Prostate gland (tissue), 2 donors: ENCODE measurements around the gene PTHLH. TPM values are rescaled to one million over a fixed set of nuclear protein-coding genes. Genes with fewer than 3 reads are reported as not detected.

Experiments used
- DNase-seq: peaks from one replicate; pipeline ENCODE4 v3.0.0-alpha.2; 2019; ENCODE audit warnings: low spot score
- H3K27ac ChIP-seq, 2 donors: fragments of 200-600 bp; sonication (generic); 2 replicates each; pipeline ENCODE4 v1.5.1; 2017 to 2019
- H3K27me3 ChIP-seq: fragments of 200-600 bp; sonication (generic); replicated peaks from 2 replicates; pipeline ENCODE4 v1.5.1; 2019; ENCODE audit not compliant: insufficient read depth
- H3K36me3 ChIP-seq, 2 donors: fragments of 200-600 bp; sonication (generic); 1 replicate in 1 of 2; 2 replicates in 1 of 2; pipeline versions ENCODE4 v1.5.1 to v1.8.1; 2017 to 2019
- H3K4me1 ChIP-seq: fragments of 200-600 bp; sonication (generic); replicated peaks from 2 replicates; pipeline ENCODE4 v1.5.1; 2019
- H3K4me3 ChIP-seq, 2 donors: fragments of 200-600 bp; sonication (generic); 2 replicates each; pipeline ENCODE4 v1.5.1; 2017 to 2019
- H3K9me3 ChIP-seq: fragments of 200-600 bp; sonication (generic); 2 replicates; pipeline ENCODE4 v1.5.1; 2017
- POLR2A ChIP-seq: fragments of 450-650 bp; IDR thresholded peaks from one replicate; pipeline ENCODE4 v1.6.1; 2016; ENCODE audit warnings: antibody characterized with exemption, mild to moderate bottlenecking
- POLR2AphosphoS5 ChIP-seq: sonication (generic); formaldehyde crosslinking; IDR thresholded peaks from one replicate; pipeline ENCODE4 v1.6.1; 2017; ENCODE audit warnings: antibody characterized with exemption
- WGBS: methylation state at CpG from one replicate; pipeline ENCODE4 v1.1.5; 2018; 5-methylcytosine and 5-hydroxymethylcytosine counted together
- intact Hi-C: fragments of 100-400 bp; cut with DNase I; formaldehyde crosslinking; loops from one replicate; pipeline ENCODE4 v1.14.2; 2022
- total RNA-seq, 2 donors: library from RNA; depleted of rRNA; stranded (reverse); fragments of >200 nt; gene quantifications; one replicate each; pipeline ENCODE4 v1.1.0, GENCODE V29; 2016
- TF ChIP-seq, protein P1 (sequence below), 4 experiments: fragments of 200-600 bp in 2 of 4; fragments of 450-650 bp in 2 of 4; sonication (generic) in 2 of 4; IDR thresholded peaks; 1 replicate in 3 of 4; 2 replicates in 1 of 4; pipeline ENCODE4 v1.5.1; 2016 to 2019; ENCODE audit warnings: antibody characterized with exemption in 4 of 4, mild to moderate bottlenecking in 2 of 4, moderate library complexity in 2 of 4

The PTHLH gene
- total RNA-seq, 2 donors from 2014 or later, result 0.51 to 0.64 TPM

DNA sequence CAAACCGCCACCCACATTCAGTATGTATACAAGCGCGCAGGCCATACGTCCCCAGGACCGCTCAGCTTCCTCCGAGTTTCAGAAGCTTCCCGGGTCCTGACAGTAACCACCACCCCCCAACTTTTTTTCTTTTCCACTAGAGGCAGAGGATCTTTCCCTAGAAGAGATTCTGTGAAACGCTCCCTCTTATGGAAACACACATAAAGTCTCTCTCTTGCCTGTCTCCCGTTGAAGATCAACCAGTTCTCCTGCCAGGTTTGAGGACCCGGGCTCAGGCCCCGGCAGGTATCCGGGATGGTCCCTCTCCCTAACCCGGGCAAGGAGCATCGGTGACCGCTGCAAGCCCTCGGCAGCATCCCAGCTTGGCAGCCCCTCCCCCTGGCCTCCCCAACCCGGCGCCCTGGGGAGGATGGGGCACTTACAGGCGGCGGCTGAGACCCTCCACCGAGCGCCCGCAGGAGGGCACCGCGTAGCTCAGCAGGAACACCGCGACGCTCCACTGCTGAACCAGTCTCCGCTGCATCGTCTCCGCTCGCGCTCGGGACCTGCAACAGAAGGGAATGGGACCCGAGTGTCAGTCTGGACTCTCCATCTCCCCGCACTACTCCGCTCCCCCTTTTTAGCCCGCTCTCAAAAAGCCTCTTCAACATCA, 3.4 kb downstream of the PTHLH start:
- no peaks in the 10 kb centered on the region for H3K36me3 ChIP-seq
- no peaks in the 10 kb centered on the region for H3K4me1 ChIP-seq
- no peak for TF ChIP-seq POLR2AphosphoS5
- TF ChIP-seq POLR2A, result no peak
- TF ChIP-seq, protein P1, sequence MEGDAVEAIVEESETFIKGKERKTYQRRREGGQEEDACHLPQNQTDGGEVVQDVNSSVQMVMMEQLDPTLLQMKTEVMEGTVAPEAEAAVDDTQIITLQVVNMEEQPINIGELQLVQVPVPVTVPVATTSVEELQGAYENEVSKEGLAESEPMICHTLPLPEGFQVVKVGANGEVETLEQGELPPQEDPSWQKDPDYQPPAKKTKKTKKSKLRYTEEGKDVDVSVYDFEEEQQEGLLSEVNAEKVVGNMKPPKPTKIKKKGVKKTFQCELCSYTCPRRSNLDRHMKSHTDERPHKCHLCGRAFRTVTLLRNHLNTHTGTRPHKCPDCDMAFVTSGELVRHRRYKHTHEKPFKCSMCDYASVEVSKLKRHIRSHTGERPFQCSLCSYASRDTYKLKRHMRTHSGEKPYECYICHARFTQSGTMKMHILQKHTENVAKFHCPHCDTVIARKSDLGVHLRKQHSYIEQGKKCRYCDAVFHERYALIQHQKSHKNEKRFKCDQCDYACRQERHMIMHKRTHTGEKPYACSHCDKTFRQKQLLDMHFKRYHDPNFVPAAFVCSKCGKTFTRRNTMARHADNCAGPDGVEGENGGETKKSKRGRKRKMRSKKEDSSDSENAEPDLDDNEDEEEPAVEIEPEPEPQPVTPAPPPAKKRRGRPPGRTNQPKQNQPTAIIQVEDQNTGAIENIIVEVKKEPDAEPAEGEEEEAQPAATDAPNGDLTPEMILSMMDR (IDR thresholded peaks at IDR 0.05), result no peak
- 2% methylated on average over 35 of the region's 38 CpGs for WGBS
- no peaks in the 10 kb centered on the region for H3K27me3 ChIP-seq
- H3K4me3 ChIP-seq, result peak overlapping the region; percentile 39 to 40
- intact Hi-C loops, result no loop called here
- no peaks in the 10 kb centered on the region for H3K9me3 ChIP-seq
- DNase-seq, result no peak
- peak overlapping the region in 1 of 2 donors; percentile 41 for H3K27ac ChIP-seq

DNA sequence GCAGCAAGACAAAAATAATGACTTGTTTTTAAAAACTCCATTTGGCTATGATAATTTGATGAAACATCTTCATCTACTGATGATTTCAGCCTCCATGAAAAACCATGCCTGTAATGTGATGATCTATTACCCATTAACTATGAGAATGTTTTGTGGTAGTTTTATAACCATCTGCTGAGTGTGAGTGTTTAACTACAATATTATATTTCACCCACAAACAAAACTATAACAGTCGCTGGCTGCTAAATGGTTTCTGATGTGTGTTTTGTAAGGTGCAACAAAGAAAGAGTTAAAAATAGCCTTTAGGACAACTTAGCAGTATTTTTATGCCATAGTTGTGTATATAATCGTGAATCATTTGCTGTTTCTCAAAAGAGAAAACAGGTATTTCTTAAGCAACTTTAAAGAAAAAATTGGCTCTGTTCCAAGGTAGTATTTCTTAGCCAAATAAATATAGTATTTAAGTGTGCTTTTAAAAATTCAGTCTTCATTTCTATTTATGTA, 4.9 kb downstream of the PTHLH start:
- Histone ChIP-seq H3K9me3 (no peaks in the 10 kb centered on the region), H3K27ac (no peak overlapping the region), H3K27me3 (no peaks in the 10 kb centered on the region), H3K4me1 (no peaks in the 10 kb centered on the region), H3K4me3 (no peak overlapping the region), H3K36me3 (no peaks in the 10 kb centered on the region)
- WGBS, result 19% methylated on average over 2 of the region's 2 CpGs
- no peak for DNase-seq
- intact Hi-C loops, result no loop called here
- TF ChIP-seq POLR2A, result no peak
- TF ChIP-seq, protein P1 (IDR thresholded peaks at IDR 0.05), result no peak
- TF ChIP-seq POLR2AphosphoS5, result no peak

DNA sequence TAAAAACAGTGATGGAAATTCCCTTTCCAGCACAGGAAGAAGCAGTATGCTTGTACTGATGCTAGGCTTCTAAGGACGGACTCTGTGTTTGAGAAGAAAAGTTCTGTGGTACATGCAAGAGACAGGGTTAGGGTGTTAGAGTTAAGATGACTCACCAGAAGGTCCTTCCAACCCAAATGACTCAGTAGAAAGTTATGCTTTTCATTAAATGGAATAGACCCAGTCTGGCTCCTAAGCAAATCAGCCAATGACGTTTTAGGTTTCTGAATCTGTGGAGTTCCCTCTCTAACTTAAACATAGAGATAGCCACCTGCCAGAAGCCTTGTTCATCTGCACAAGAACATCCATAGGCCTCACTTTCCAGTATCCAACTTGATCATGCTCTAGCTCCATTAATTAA, 5.7 kb downstream of the PTHLH start:
- H3K4me1 ChIP-seq, result no peaks in the 10 kb centered on the region
- no peak overlapping the region for H3K27ac ChIP-seq
- no peak for DNase-seq
- no peaks in the 10 kb centered on the region for H3K36me3 ChIP-seq
- H3K27me3 ChIP-seq, result no peaks in the 10 kb centered on the region
- 60% methylated on average over 2 of the region's 2 CpGs for WGBS
- intact Hi-C loops, result no loop called here
- TF ChIP-seq POLR2AphosphoS5 (no peak), POLR2A (no peak)
- TF ChIP-seq, protein P1 (IDR thresholded peaks at IDR 0.05), result no peak
- H3K9me3 ChIP-seq, result no peaks in the 10 kb centered on the region
- H3K4me3 ChIP-seq, result no peak overlapping the region

DNA sequence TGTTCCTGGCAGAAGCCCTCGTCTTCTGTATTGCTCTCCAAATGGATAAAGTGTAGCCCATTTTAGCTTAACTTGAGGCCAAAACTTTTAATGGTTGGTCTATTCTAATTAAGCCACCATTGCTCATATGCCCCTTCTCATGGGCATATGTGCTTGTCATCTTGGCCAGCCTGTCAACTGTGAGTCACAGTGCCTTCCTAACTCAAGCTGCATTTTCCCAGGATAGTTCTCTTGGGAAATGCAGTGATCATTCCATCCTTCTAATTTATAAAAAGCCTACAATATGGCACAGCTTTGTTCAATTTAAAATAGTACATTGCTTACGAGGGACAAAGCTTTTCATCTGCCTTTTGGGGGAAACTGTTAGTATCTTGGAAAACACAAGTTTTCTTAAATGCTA, 6.6 kb downstream of the PTHLH start:
- intact Hi-C loops, result no loop called here
- no peaks in the 10 kb centered on the region for H3K9me3 ChIP-seq
- H3K4me3 ChIP-seq, result no peak overlapping the region

More for the DNA sequence above, 6.6 kb downstream of the PTHLH start:
- TF ChIP-seq POLR2A, result no peak
- TF ChIP-seq POLR2AphosphoS5, result no peak
- TF ChIP-seq, protein P1 (IDR thresholded peaks at IDR 0.05), result no peak
- Histone ChIP-seq H3K27ac (no peak overlapping the region), H3K36me3 (no peaks in the 10 kb centered on the region), H3K4me1 (no peaks in the 10 kb centered on the region), H3K27me3 (no peaks in the 10 kb centered on the region)
- DNase-seq, result no peak
- WGBS, result 87% methylated on average over 2 of the region's 2 CpGs
